ENCODE results near the gene INSYN2A.

The INSYN2A gene, protein sequence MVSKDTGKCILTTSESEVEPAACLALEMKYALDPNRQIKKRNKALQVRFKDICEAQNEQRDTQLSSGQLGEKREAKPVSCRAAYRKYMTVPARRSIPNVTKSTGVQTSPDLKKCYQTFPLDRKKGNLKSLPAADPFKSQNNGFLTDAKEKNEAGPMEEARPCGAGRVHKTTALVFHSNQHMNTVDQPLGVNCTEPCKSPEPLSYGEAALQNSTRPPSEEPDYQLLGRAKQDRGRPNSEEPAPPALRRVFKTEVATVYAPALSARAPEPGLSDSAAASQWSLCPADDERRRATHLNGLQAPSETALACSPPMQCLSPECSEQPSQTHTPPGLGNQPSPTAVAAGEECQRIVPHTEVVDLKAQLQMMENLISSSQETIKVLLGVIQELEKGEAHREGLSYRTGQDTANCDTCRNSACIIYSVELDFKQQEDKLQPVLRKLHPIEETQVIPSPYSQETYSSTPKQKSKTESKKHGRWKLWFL

DNA sequence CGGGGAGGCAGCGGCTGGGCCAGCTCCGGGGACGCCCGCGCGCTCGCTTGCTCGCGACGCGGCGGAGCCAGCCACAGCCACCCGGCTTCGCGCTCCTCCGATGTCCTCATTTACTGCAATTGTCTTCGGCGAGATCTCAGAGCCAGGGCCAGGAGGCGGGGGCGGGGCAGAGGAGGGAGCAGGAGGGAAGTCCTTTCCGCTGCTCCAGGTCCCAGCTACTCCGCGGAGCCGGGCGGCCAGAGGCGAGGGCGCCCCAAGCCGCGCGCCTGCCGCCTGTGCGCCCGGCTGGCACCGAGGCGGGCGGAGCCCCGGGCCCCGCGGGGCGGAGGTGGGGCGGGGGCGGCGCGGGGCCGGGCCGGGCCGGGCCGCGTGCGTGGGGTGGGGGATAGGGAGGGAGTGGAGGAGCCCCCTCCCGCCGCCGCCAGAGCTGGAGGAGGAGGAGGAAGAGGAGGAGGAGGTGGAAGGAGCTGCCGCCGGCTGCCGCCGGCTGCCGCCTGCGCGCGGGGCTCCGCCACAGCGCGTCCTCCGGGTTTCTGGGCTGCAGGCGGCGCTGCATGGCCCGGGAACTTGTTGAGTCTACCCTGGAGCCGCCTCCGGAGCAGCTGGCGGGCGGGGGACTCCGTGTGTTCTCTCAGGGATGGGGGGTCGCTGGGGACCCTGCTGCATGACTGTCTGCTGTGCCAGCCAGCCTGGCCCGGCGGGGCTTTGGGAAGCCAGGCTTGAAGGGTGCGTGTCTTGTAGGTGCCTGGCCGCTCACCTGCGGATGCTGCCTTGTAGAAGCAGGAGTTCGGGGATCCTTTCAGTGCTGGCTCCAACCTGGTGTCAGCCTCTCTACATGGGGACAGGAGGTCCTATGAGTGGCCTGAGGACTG is at the start of gene INSYN2A:
Gene INSYN2A, minus strand, starts transcription at position 310 of the 872 bp plus-strand sequence. CDS start 20,196 bp downstream, outside the sequence.
- DNase-seq = peak; percentile 71

DNA sequence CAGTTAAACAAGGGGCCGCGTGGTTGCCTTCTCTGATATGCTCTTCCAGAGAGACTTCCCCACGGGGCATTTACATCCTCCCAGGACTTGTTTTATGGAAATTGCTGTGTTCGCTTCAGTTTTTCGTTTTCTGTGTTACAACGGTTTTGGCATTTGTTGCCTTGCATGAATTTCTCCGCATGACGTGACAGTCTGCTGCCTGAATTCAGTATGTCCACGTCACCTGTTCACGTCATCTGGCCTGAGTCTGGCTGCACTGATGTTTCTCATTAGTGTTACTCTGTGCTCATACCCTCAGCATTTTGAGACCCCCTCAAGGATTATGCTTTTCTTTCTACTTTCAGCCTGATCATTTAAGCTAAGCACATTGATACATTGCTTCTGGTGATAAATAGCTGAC is 49.1 kb upstream of the INSYN2A start:
- no peak for DNase-seq

DNA sequence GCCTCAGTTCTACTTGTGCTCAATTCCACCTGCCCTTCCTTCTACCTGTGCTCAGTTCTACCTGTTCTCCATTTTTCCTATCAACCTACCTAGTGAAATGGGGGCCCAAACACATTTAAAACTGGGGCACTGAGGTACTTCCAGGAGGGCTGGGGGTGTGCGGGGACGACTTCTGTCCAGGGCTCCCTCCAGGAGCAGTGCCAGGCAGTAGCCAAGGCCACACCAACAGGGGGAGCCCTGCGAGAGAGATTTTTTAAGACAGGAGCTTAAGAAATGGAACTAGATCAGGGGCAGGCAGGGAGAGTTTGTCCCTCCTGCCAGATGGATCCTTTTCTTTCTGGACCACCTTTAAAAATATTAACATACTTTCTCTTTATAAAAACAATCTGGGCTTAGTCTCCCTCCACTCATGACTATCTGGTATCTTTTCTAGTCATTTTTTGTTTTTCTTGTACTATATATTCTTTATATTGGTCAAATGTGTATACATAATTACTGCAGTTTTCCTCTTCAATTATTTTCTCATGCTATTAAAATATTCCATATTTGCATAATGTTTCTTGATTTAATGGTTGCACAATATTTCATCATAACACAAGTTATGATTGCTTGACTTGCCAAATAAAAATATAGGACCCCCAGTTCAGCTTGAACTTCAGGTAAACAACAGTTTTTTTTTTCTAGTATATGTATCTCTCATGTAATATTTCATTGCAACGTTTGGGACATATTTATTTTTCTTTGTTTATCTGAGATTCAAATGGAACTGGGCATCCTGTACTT is 47.3 kb upstream of the INSYN2A start:
- DNase-seq = peak; percentile 24

DNA sequence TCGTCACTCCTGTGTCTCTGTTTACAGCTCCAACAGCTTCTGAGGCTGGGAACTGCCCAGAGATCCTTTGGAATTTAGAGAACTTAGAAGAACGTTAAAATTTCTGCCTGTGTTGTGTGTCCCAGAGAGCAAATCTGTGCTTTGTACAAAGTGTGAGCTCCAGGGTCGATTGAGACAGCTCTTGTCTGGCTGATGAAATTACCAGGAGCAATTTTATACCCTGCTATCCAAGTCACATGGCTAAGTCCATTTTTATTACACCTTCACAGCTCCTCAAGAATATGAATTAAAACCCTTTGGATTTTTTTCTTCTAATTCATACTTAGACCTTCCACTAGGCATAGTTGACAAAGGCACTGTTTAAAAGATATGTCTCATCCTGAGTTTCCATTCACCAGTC is 46.5 kb upstream of the INSYN2A start:
- DNase-seq = no peak

DNA sequence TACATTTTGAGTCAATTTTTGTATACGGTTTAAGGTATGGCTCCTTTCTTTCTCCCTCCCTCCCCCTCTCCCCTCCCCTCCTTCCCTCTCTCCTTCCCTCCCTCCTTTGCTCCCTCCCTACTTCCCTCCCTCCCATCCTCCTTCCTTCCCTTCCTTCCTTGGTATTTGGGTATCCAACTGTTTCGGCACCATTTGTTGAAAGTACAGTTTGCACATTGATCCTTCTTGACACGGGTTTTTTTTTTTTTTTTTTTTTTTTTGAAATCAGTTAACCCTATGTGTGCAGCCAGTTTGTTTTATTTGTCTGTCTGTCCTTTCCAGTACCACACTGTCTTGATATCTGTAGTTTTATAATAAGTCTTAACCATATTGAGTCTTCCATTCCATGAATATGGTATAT is 39.9 kb upstream of the INSYN2A start:
- no peak for DNase-seq

DNA sequence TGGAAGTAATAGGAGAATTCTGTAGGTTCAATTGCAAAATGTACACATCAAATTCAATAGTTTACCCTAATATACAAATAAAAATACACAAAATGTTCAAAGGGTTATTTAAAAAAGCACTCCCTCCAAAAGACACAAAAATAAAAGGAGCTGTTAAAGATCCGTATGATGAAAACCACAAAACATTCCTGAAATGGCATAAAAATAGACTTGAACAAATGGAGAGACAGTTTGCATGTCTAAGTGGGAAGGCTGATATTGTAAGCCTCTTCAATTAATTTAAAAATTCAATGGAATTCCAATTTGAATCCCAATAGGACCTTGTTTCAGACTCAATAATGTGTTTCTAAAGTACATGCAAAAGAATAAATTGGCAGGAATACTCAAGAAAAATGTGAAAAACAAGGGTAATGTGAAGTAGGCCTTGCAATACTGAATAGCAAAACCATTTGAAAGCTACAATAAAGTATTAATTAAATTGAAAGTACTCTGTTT is 38.0 kb upstream of the INSYN2A start:
- DNase-seq = no peak

DNA sequence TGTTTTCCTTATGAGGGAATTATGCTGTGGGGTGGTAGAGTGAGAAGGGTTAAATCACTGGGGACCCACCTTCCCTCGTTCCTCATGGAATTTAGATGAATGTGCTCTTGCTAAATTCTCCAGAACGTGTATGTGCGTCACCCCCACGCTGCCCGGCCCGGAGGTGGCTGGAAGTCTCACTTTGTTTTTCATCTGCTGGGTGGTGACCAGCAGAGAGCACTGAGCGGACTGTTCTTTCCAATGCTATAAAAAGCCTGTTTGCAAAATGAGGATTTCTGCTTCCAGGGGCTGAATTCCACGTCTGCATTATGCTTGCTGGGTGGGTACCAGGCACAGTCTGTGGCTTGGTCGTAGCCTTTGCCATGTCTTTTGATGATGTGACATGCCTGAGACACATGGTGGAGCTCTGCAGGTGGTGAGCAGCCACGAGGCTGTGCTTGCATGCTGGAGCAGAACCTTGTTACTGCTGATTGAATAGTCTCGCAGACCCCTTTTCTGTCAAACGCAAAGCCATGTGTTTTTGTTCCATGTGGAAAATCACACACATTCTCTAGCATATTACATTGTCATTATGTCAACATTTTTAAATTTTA is 31.9 kb upstream of the INSYN2A start:
- DNase-seq = no peak

DNA sequence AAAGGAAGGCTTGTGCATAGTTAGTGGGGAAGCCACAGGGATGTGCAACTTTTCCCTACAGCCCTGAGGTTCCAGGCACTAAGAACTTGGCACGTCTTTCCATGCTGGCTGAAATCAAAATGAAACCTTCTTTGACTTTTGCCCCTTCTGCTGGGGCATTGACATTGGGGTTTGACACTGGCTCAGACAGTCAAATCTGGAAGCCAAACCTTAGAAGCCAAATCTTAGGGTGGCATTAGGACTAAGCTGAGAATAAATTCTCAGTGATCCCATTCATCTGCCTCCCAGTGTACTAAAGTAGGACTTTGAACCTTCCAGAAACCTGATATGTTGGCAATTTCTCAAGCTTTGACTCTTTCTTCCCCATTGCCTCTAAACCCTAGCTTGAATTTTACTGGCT is 31.3 kb upstream of the INSYN2A start:
- DNase-seq = no peak

DNA sequence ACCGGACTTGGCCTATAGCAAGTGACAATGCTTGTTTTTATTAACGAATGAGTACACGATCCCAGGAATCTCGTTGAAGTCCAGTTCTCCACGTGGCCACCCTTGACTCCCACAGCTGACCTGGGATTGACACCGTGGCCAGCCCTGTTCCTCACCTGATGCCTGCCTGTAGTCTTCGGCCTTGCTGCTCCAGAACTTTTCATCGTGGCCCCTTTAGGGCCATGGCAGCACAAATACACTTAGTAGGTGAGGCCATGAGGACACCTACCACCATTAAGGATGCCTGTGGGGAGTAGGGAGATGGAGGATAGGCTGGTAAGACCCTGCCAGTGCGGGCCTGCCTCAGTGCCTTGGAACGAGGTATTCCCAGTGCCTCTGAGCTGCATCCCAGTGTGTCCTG is 30.6 kb upstream of the INSYN2A start:
- no peak for DNase-seq

DNA sequence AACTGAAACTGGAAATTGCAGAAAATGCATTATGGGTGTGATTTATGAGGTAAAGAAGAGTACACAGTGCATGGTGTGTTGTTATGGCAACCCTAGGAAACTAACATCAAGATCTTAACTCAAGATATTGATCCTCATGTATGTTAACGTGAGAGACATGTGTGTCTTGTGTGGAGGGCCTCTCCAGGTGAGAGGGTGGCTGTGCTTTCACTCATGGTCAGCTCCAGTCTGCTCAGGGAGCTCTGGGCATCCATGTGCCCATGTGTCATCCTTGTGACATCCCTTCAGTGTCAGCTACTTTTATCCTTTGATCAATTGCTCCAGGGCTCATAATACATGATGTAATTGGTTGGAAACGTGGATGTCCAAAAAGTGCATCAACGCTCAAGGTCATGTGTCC is 24.9 kb upstream of the INSYN2A start:
- DNase-seq = no peak

DNA sequence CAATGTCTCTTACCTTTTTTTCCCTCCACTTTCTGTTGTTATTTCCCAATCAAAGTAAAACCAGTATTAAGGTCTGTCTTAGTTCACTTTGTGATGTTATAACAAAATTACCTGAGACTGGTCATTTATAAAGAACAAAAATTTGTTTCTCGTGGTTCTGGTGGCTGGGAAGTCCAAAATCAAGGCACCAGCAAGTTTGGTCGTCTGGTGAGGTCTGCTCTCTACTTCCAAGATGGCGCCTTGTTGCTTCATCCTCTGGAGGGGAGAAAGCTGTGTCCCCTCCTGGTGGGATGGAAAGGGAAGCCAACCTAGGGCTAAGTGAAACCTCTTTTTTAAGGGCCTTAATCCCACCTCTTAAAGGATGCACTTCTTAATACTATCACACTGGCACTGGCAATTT is 22.3 kb upstream of the INSYN2A start:
- no peak for DNase-seq

DNA sequence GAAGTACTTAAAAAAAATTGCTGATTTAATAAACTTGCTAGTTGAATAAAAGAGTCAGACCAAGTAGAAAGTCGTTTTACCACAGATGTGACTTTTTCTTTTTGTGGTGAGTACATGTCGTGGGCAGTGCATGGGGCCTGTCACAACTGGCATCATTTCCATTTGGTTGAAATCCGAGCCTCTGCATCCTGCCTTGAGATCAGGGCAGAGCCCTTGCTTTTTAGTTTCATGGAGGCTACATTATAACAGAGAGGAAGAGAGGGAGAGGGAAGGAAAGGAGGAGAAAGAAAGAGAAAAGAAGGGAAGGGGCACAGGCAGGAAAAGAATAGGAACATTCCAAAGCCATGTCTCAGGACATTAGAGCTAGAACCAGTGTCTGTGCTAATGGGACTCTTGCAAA is 20.4 kb upstream of the INSYN2A start:
- DNase-seq = peak; percentile 4

DNA sequence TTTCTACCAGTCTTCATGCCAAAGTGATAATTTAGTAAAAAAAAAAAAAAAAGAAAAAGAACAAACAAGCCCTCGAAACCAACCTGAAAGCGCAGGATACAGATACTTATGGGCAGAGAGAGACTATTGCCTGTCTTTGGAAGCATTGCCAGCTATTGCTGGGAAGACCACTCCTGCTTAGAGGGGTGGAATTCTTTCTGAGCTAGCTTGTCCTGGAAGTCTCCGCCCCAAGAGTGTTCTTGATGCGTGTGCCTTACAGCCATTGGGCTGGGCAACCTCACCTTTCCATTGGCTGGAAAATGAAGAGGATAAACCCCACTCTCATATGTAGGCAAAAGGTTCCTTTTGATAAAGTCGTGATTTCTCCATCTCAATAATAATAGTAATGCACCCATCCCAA is 19.9 kb upstream of the INSYN2A start:
- DNase-seq = no peak

DNA sequence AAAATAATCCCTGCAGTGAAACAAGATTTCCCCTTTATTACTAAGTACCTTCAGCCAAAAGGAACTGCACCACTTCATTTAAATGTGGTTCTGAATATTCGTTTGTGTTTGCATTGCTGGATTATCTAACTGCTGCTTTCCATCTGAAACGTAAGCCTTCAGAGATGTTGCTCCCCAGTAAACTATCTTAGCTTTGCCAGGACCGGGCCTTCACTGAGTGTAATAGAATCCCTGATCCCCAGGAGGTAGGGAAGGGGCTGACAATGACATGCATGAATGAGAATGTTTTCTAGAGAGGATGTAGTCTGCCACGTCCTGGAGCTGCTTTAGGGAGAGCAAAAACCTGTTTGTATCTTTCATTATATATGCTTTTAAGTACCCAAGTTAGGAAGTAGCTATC is 19.5 kb upstream of the INSYN2A start:
- no peak for DNase-seq

DNA sequence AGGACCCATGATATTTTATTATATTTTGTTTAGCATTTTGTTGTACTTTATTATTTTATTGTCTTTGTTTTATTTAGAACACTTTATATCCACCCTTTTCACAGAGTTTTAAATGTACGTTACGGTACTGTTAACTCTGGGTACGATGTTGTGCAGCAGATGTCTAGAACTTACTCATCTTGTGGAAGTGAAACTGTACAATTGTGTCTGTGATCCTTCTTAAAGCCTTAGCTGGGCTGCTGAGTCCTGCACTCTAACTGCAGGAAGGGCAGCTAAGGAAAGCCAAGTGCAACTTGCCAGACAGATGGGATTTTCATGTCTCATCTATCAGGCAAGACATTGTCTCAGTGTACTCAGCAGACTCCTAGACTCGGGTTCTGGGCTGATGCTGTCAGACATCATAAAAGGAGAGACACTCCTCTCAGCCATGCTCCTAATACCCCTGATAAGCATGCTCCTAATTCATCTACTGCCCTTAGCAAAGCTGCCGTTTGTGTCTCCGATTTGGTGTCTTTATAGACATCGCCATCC is 14.6 kb upstream of the INSYN2A start:
- DNase-seq = no peak

DNA sequence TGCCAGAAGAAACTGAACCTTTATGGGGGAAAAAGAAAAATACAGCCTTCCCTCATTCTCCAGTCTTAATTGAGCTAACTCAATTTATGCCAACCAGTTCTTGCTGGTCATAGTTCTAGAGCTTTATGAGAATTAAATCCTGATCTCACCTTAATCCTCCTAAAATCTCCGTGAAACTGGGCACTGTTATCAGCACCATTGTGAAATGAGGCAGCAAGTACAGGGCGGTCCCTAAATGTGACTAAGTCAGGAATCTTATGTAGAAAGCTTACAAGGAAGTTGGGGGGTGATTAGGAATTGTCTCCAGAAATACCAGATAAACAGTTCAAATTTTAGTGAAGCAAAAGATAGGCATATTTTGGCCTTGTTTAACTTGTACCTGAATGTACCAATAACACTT is 10.7 kb upstream of the INSYN2A start:
- no peak for DNase-seq

DNA sequence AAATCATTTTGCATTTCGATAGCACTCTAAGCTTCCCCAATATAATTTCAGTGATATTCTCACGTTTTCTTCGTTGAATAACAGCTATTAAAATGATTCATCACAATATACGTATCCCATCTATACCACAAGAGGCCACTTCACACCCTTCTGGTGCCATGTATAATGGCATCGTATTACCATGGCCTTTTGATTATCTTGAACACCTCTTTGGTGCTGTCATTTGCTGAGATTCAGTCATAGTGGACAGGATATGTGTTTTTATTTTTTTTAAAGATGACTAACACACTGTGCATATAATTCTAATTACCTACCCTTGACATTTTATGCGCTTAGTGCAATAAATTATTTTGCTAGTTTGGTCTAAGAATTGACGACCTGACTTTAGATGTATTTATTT is 6.7 kb upstream of the INSYN2A start:
- DNase-seq = no peak

DNA sequence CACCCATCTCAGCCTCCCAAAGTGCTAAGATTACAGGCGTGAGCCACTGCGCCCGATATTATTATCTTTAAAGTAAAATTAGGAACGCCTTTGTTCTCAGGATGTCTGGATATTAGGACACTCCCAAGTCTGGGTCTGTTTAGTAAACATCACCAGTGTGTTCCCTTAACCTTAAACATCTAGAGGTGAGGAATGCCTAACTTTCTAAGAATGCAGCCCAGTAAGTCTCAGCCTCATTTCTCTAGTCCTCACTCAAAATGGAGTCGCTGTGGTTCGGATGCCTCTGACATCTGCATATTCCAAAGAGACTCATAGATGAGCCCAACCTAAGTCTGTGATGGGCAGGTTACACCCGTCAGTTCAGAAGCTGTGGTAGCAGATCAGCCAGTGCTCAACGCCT is 4.3 kb upstream of the INSYN2A start:
- DNase-seq = no peak

DNA sequence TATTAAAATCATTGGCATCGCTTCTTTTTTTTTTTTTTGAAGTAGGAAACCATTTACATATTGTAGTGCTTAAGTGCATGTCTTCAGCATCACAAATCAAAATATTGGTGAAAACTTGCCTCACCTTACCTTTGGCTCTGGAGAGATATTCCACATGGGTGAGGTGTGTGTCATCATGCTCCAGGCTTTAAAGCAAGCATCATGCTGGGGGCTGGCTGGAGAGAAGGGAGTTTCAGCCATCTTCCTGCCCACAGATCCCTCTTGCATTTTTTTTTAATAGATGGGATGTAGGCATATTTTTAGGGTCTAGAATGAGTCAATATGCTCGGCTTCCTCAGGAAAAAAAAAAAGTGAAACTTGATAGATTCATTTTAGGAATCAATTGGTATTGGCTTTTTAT is 2.3 kb upstream of the INSYN2A start:
- DNase-seq = no peak

DNA sequence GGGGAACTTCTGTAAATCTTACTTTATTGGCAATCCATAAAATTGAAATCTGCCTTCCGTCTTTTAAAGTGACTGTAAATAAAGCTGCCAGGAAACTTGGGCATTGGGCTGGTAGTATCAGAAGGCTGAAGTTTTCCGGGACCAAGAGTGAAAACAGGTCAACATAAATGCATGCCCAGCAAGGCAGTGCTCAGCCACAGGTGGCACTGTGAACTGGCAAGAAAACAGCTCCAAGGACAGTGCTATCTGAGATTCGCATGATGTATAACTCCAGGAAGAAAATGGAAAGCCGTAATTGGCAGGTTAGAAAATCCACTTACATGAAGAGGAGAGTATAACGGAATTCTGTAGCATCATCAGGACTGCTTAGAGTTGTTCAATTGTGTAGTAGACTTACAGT is 1.9 kb upstream of the INSYN2A start:
- DNase-seq = no peak

DNA sequence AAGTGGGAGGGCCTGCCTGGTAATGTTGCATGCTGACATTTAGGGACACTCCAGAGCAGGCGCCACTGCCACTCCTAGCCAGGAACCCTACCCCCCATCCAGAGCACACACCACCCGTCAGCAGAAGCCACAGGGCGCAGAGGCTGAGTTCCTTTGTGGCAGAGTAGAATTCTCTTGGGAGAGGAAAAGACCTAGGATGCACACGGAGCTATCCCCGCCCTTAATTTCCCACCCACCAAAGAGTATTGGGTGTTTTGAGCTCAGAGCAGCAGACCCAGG is 702 bp upstream of the INSYN2A start:
- no peak for DNase-seq

DNA sequence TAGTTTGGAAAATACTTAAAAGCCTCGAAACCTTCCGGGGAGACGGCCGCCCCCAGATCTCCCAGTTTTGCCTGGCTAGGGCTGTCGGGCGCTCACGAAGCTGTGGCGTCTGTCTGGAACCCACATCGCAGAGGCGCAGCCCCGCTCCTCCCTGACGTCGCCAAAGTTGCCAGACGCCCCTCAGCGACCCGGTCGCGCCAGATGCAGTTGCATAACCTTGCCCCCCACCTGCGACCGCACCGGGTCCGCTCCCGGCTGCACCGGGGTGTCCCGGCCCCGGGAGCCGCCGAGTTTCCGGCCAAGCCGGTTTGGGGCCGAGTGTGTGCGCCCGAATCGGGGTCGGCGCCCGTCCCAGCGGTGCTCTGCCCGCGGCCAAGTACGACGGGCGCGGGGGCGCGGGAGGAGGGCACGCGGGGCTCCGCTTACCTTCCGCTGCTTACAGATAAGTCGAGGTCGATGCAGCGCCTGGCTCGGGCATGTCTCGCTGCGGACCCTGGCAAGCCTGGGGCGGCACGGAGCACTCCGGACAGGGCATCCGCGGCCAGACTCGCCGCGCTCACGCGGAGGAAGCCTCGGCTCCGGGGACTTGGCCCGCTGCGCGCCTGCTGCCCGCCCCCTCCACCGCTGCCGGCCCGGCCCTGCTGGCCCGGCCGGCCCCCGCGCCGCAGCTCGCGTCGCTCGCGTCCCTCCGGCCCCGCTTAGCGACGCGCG is 665 bp downstream of the INSYN2A start:
- no peak for DNase-seq
